H9 (cell line): ENCODE results near the gene CCDC51. TPM values are rescaled to one million over a fixed set of nuclear protein-coding genes. Genes with fewer than 3 reads are reported as not detected.

Source experiments
- DNase-seq: peaks from one replicate; pipeline ENCODE4 v3.0.0-alpha.2; 2017
- H2AFZ ChIP-seq: one replicate; pipeline ENCODE4 v1.6.1; 2013; ENCODE audit warnings: mild to moderate bottlenecking, low read length, control low read depth, moderate library complexity
- H2AK5ac ChIP-seq: 2 replicates; pipeline ENCODE4 v1.6.1; 2013; ENCODE audit warnings: low read length, control low read depth, mixed read lengths; ENCODE audit not compliant: insufficient read length
- H2BK120ac ChIP-seq: one replicate; pipeline ENCODE4 v1.6.1; 2013; ENCODE audit warnings: low read depth, mild to moderate bottlenecking, low read length, control low read depth, inconsistent platforms; ENCODE audit not compliant: poor library complexity, severe bottlenecking
- H2BK12ac ChIP-seq: 2 replicates; pipeline ENCODE4 v1.6.1; 2013; ENCODE audit warnings: low read length, control low read depth, mixed read lengths, low read depth; ENCODE audit not compliant: insufficient read length
- H2BK15ac ChIP-seq: 2 replicates; pipeline ENCODE4 v1.6.1; 2013; ENCODE audit warnings: low read depth, low read length, control low read depth
- H2BK20ac ChIP-seq: one replicate; pipeline ENCODE4 v1.6.1; 2013; ENCODE audit warnings: low read depth, mild to moderate bottlenecking, low read length, control low read depth, inconsistent platforms; ENCODE audit not compliant: poor library complexity, severe bottlenecking
- H2BK5ac ChIP-seq: 2 replicates; pipeline ENCODE4 v1.6.1; 2013; ENCODE audit warnings: low read length, control low read depth, mixed read lengths; ENCODE audit not compliant: insufficient read length
- H3K14ac ChIP-seq: 2 replicates; pipeline ENCODE4 v1.6.1; 2013; ENCODE audit warnings: low read length, control low read depth; ENCODE audit not compliant: insufficient read depth
- H3K18ac ChIP-seq: 2 replicates; pipeline ENCODE4 v1.6.1; 2013; ENCODE audit warnings: low read depth, mild to moderate bottlenecking, mixed read lengths, low read length, control low read depth; ENCODE audit not compliant: insufficient read length
- H3K23ac ChIP-seq: 2 replicates; pipeline ENCODE4 v1.6.1; 2013; ENCODE audit warnings: low read length, control low read depth, mixed read lengths, low read depth; ENCODE audit not compliant: insufficient read length
- H3K23me2 ChIP-seq: 2 replicates; pipeline ENCODE4 v1.6.1; 2013; ENCODE audit warnings: low read depth, mild to moderate bottlenecking, mixed read lengths, low read length, control low read depth; ENCODE audit not compliant: insufficient read length, poor library complexity, severe bottlenecking
- H3K27ac ChIP-seq: 2 replicates; pipeline ENCODE4 v1.5.1; 2013; ENCODE audit warnings: low read length, control low read depth, mixed read lengths, low read depth; ENCODE audit not compliant: insufficient read length
- H3K27me3 ChIP-seq: 2 replicates; pipeline ENCODE4 v1.6.1; 2013; ENCODE audit warnings: low read length, control low read depth, inconsistent platforms; ENCODE audit not compliant: insufficient read depth
- H3K4ac ChIP-seq: 2 replicates; pipeline ENCODE4 v1.6.1; 2013; ENCODE audit warnings: low read depth, mild to moderate bottlenecking, control low read depth, inconsistent platforms, low read length, moderate library complexity
- H3K4me1 ChIP-seq: 2 replicates; pipeline ENCODE4 v1.6.1; 2013; ENCODE audit warnings: low read length, control low read depth, inconsistent platforms; ENCODE audit not compliant: insufficient read depth
- H3K4me2 ChIP-seq: 2 replicates; pipeline ENCODE4 v1.6.1; 2013; ENCODE audit warnings: low read length, control low read depth, mixed read lengths; ENCODE audit not compliant: insufficient read length, insufficient read depth
- H3K56ac ChIP-seq: 2 replicates; pipeline ENCODE4 v1.6.1; 2013; ENCODE audit warnings: low read depth, mild to moderate bottlenecking, mixed read lengths, low read length, control low read depth; ENCODE audit not compliant: insufficient read length
- H3K79me1 ChIP-seq: 2 replicates; pipeline ENCODE4 v1.6.1; 2013; ENCODE audit warnings: low read depth, mild to moderate bottlenecking, moderate library complexity, low read length, control low read depth, inconsistent platforms; ENCODE audit not compliant: insufficient read depth, poor library complexity, severe bottlenecking
- H3K79me2 ChIP-seq: 2 replicates; pipeline ENCODE4 v1.6.1; 2013; ENCODE audit warnings: low read length, control low read depth, inconsistent platforms; ENCODE audit not compliant: insufficient read depth
- H3K9ac ChIP-seq: 2 replicates; pipeline ENCODE4 v1.6.1; 2013; ENCODE audit warnings: low read length, control low read depth, mixed read lengths; ENCODE audit not compliant: insufficient read length; ENCODE audit errors: extremely low read depth
- H3K9me3 ChIP-seq: one replicate; pipeline ENCODE4 v1.6.1; 2013; ENCODE audit warnings: low read depth, low read length, inconsistent platforms; ENCODE audit not compliant: control insufficient read depth
- H3T11ph ChIP-seq: one replicate; pipeline ENCODE4 v1.6.1; 2013; ENCODE audit warnings: mild to moderate bottlenecking, low read length, control low read depth, inconsistent platforms
- H4K20me1 ChIP-seq: one replicate; pipeline ENCODE4 v1.6.1; 2013; ENCODE audit not compliant: control insufficient read depth, insufficient read length, insufficient read depth
- H4K5ac ChIP-seq: 2 replicates; pipeline ENCODE4 v1.6.1; 2013; ENCODE audit warnings: low read depth, mild to moderate bottlenecking, mixed read lengths, low read length, control low read depth; ENCODE audit not compliant: insufficient read length
- H4K8ac ChIP-seq: replicated peaks from 2 replicates; pipeline ENCODE4 v1.6.1; 2013; ENCODE audit warnings: low read length, control low read depth, mixed read lengths, low read depth; ENCODE audit not compliant: insufficient read length
- H4K91ac ChIP-seq: 2 replicates; pipeline ENCODE4 v1.6.1; 2013; ENCODE audit warnings: low read depth, mild to moderate bottlenecking, moderate library complexity, mixed read lengths, low read length, control low read depth; ENCODE audit not compliant: insufficient read length
- H3K27ac Mint-ChIP-seq, 3 experiments: 2 replicates in 2 of 3; 3 replicates in 1 of 3; pipeline ENCODE4 v1.8.0; 2020 to 2021; ENCODE audit warnings: mixed read lengths in 3 of 3, mild to moderate bottlenecking in 1 of 3, moderate library complexity in 1 of 3
- H3K27me3 Mint-ChIP-seq: 2 replicates; pipeline ENCODE4 v1.8.0; 2021; ENCODE audit warnings: low read depth, mild to moderate bottlenecking, moderate library complexity, mixed read lengths
- H3K36me3 Mint-ChIP-seq, 3 experiments: 2 replicates in 2 of 3; 3 replicates in 1 of 3; pipeline ENCODE4 v1.8.0; 2020 to 2021; ENCODE audit warnings: low read depth in 3 of 3, mixed read lengths in 3 of 3; ENCODE audit not compliant: insufficient read depth in 1 of 3
- H3K4me1 Mint-ChIP-seq, 2 experiments: 2 replicates each; pipeline ENCODE4 v1.8.0; 2020; ENCODE audit warnings: mixed read lengths in 2 of 2
- H3K4me3 Mint-ChIP-seq, 2 experiments: 2 replicates in 1 of 2; 3 replicates in 1 of 2; pipeline ENCODE4 v1.8.0; 2020 to 2021; ENCODE audit warnings: mild to moderate bottlenecking in 2 of 2, mixed read lengths in 2 of 2, moderate library complexity in 1 of 2
- H3K9me3 Mint-ChIP-seq, 2 experiments: 2 replicates in 1 of 2; 3 replicates in 1 of 2; pipeline ENCODE4 v1.8.0; 2020; ENCODE audit warnings: mild to moderate bottlenecking in 2 of 2, mixed read lengths in 2 of 2, moderate library complexity in 1 of 2
- WGBS: extraction: QIAGEN DNeasy Blood & Tissue Kit; methylation state at CpG from one replicate; pipeline ENCODE4 v1.1.7; 2013; ENCODE audit warnings: missing lambda C conversion rate, low lambda C conversion rate, mixed read lengths; ENCODE audit not compliant: insufficient read length; ENCODE audit errors: extremely low coverage; 5-methylcytosine and 5-hydroxymethylcytosine counted together
- total RNA-seq: library from RNA; stranded (reverse); gene quantifications from 2 replicates; pipeline ENCODE4 v1.2.1, GENCODE V29; 2021
- TF ChIP-seq, protein P1 (sequence below): fragments of 200-600 bp; sonication (generic); conservative IDR thresholded peaks from 3 replicates; pipeline ENCODE4 v1.8.0; 2021; ENCODE audit warnings: antibody characterized with exemption, mild to moderate bottlenecking

The CCDC51 gene
- total RNA-seq, 1 experiment from 2014 or later = 20.0 TPM

DNA sequence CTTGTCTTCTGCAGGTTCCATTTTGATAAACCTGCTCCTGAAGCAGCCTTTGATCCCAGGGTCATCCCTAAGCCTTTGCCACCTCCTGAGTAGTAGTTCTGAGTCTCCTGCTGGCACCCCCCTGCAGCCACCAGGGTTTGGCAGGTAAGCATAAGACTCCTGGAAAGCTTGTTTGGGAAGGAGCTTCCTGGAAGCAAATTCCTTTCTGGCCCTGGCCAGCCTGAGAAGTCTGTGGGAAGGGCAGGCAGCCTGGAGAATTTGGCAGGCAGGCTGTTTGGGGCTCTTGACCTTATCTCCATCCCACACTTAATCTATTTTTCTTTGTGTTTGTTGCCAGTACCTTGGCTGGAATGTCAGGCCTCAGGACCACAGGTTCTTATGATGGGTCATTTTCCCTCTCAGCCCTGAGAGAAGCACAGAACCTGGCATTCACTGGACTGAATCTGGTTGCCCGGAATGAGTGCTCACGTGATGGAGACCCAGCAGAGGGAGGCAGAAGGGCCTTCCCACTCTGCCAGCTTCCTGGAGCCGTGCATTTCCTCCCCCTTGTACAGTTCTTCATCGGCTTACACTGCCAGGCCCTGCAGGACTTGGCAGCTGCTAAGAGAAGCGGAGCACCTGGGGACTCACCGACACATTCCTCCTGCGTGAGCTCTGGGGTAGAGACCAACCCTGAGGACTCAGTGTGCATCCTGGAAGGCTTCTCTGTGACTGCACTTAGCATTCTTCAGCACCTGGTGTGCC, 20.0 kb upstream of the CCDC51 start:
- Mint-ChIP-seq H3K9me3 (no peaks in the 10 kb centered on the region), H3K27me3 (no peaks in the 10 kb centered on the region), H3K4me3 (no peak overlapping the region), H3K36me3 (peaks cover 6 to 58% (median 40%) of the 10 kb centered on the region in 3 experiments; a peak in 6 of 7 replicates), H3K27ac (no peak overlapping the region), H3K4me1 (peaks cover under 1 to 1% of the 10 kb centered on the region in 2 experiments; a peak in 2 of 4 replicates)
- H3K4me1 ChIP-seq = no peaks in the 10 kb centered on the region
- no peak for DNase-seq
- H2BK120ac ChIP-seq = no peak overlapping the region
- no peaks in the 10 kb centered on the region for H4K20me1 ChIP-seq
- H3K79me1 ChIP-seq = no peaks in the 10 kb centered on the region
- H3K27ac ChIP-seq = no peak overlapping the region
- no peak overlapping the region for H2BK15ac ChIP-seq
- no peak overlapping the region for H3K18ac ChIP-seq
- no peak overlapping the region for H4K8ac ChIP-seq
- H3K14ac ChIP-seq = no peak overlapping the region
- TF ChIP-seq, protein P1, sequence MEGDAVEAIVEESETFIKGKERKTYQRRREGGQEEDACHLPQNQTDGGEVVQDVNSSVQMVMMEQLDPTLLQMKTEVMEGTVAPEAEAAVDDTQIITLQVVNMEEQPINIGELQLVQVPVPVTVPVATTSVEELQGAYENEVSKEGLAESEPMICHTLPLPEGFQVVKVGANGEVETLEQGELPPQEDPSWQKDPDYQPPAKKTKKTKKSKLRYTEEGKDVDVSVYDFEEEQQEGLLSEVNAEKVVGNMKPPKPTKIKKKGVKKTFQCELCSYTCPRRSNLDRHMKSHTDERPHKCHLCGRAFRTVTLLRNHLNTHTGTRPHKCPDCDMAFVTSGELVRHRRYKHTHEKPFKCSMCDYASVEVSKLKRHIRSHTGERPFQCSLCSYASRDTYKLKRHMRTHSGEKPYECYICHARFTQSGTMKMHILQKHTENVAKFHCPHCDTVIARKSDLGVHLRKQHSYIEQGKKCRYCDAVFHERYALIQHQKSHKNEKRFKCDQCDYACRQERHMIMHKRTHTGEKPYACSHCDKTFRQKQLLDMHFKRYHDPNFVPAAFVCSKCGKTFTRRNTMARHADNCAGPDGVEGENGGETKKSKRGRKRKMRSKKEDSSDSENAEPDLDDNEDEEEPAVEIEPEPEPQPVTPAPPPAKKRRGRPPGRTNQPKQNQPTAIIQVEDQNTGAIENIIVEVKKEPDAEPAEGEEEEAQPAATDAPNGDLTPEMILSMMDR = no peak
- no peak overlapping the region for H2AK5ac ChIP-seq
- H3K23me2 ChIP-seq = no peaks in the 10 kb centered on the region
- H2AFZ ChIP-seq = no peak overlapping the region
- no peak overlapping the region for H4K91ac ChIP-seq
- no peak overlapping the region for H2BK12ac ChIP-seq
- H3K79me2 ChIP-seq = no peaks in the 10 kb centered on the region
- H3K4me2 ChIP-seq = no peak overlapping the region
- WGBS = no CpG with 5 or more reads among the region's 7 CpGs
- no peak overlapping the region for H2BK20ac ChIP-seq
- no peaks in the 10 kb centered on the region for H3K9me3 ChIP-seq
- no peak overlapping the region for H4K5ac ChIP-seq
- H3K9ac ChIP-seq = no peak overlapping the region
- no peak overlapping the region for H3T11ph ChIP-seq
- no peak overlapping the region for H2BK5ac ChIP-seq
- no peak overlapping the region for H3K56ac ChIP-seq
- H3K27me3 ChIP-seq = no peaks in the 10 kb centered on the region
- no peak overlapping the region for H3K4ac ChIP-seq
- no peak overlapping the region for H3K23ac ChIP-seq
